OCI-LY3 (cell line): Measurements from ENCODE around the gene FAM110D.

ENCODE experiments used
- H2AFZ ChIP-seq: fragments of 200-600, 300-600 bp; shearing (Covaris generic); 2 replicates; pipeline ENCODE4 v1.6.0; 2014; ENCODE audit warnings: antibody characterized with exemption, low read depth, low read length
- H3K27ac ChIP-seq: fragments of 200-600, 300-600 bp; sonication (generic); 2 replicates; pipeline ENCODE4 v1.5.1; 2014; ENCODE audit warnings: mild to moderate bottlenecking, low read length, moderate library complexity, mixed read lengths
- H3K27me3 ChIP-seq: fragments of 200-600, 300-600 bp; sonication (generic); 2 replicates; pipeline ENCODE4 v1.6.1; 2014; ENCODE audit warnings: low read depth, low read length, mixed read lengths
- H3K36me3 ChIP-seq: fragments of 200-600, 300-600 bp; sonication (generic); replicated peaks from 2 replicates; pipeline ENCODE3; 2014; ENCODE audit warnings: low read depth, low read length, mixed read lengths
- H3K4me1 ChIP-seq: fragments of 300-600, 200-600 bp; sonication (generic); 2 replicates; pipeline ENCODE4 v1.6.1; 2014; ENCODE audit warnings: low read length, mixed read lengths
- H3K4me2 ChIP-seq: fragments of 200-600, 300-600 bp; sonication (generic); 2 replicates; pipeline ENCODE4 v1.6.1; 2014; ENCODE audit warnings: low read length, mixed read lengths
- H3K4me3 ChIP-seq: fragments of 300-600, 200-600 bp; sonication (generic); 2 replicates; pipeline ENCODE4 v1.5.1; 2014; ENCODE audit warnings: antibody characterized with exemption, mild to moderate bottlenecking, low read length, moderate library complexity
- H3K79me2 ChIP-seq: fragments of 300-600, 200-600 bp; shearing (Covaris generic); 2 replicates; pipeline ENCODE4 v1.6.1; 2014; ENCODE audit warnings: mild to moderate bottlenecking, low read length, mixed read lengths
- H3K9ac ChIP-seq: fragments of 300-600, 200-600 bp; shearing (Covaris generic); 2 replicates; pipeline ENCODE4 v1.6.0; 2014; ENCODE audit warnings: mild to moderate bottlenecking, low read length, moderate library complexity
- H3K9me3 ChIP-seq: fragments of 200-600, 300-600 bp; shearing (Covaris generic); 2 replicates; pipeline ENCODE4 v1.6.1; 2014; ENCODE audit warnings: low read length, mixed read lengths; ENCODE audit not compliant: insufficient read depth
- H4K20me1 ChIP-seq: fragments of 200-600, 300-600 bp; sonication (generic); 2 replicates; pipeline ENCODE4 v1.6.1; 2016; ENCODE audit warnings: low read length, mixed read lengths; ENCODE audit not compliant: insufficient read depth
- EZH2phosphoT487 ChIP-seq: fragments of 200-600 bp; shearing (Covaris generic); IDR thresholded peaks from 2 replicates; pipeline ENCODE4 v1.6.1; 2018; ENCODE audit warnings: antibody characterized with exemption, mixed run types, low read depth
- TF ChIP-seq, protein P1 (sequence below): fragments of 200-600, 300-600 bp; sonication (generic); IDR thresholded peaks from 2 replicates; pipeline ENCODE4 v1.5.1; 2014; ENCODE audit warnings: antibody characterized with exemption, low read length, low read depth

Gene FAM110D

GRCh38 chr1:26158908-26159742 is at the start of gene FAM110D:
Gene FAM110D, plus strand, starts transcription at chr1:26159079. Its CDS starts 2,213 bp downstream, at chr1:26161292.
- Histone ChIP-seq H3K36me3 (no peaks in the 10 kb centered on the region), H3K4me1 (no peaks in the 10 kb centered on the region), H3K79me2 (no peaks in the 10 kb centered on the region), H3K9ac (no peak within 1 kb of the TSS), H2AFZ (no peak within 1 kb of the TSS), H3K27ac (no peak within 1 kb of the TSS), H3K9me3 (no peaks in the 10 kb centered on the region), H3K4me2 (no peak within 1 kb of the TSS), H3K27me3 (no peaks in the 10 kb centered on the region), H4K20me1 (no peaks in the 10 kb centered on the region), H3K4me3 (no peak within 1 kb of the TSS)
- TF ChIP-seq, protein P1, sequence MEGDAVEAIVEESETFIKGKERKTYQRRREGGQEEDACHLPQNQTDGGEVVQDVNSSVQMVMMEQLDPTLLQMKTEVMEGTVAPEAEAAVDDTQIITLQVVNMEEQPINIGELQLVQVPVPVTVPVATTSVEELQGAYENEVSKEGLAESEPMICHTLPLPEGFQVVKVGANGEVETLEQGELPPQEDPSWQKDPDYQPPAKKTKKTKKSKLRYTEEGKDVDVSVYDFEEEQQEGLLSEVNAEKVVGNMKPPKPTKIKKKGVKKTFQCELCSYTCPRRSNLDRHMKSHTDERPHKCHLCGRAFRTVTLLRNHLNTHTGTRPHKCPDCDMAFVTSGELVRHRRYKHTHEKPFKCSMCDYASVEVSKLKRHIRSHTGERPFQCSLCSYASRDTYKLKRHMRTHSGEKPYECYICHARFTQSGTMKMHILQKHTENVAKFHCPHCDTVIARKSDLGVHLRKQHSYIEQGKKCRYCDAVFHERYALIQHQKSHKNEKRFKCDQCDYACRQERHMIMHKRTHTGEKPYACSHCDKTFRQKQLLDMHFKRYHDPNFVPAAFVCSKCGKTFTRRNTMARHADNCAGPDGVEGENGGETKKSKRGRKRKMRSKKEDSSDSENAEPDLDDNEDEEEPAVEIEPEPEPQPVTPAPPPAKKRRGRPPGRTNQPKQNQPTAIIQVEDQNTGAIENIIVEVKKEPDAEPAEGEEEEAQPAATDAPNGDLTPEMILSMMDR, result no peak
- no peak for TF ChIP-seq EZH2phosphoT487

DNA sequence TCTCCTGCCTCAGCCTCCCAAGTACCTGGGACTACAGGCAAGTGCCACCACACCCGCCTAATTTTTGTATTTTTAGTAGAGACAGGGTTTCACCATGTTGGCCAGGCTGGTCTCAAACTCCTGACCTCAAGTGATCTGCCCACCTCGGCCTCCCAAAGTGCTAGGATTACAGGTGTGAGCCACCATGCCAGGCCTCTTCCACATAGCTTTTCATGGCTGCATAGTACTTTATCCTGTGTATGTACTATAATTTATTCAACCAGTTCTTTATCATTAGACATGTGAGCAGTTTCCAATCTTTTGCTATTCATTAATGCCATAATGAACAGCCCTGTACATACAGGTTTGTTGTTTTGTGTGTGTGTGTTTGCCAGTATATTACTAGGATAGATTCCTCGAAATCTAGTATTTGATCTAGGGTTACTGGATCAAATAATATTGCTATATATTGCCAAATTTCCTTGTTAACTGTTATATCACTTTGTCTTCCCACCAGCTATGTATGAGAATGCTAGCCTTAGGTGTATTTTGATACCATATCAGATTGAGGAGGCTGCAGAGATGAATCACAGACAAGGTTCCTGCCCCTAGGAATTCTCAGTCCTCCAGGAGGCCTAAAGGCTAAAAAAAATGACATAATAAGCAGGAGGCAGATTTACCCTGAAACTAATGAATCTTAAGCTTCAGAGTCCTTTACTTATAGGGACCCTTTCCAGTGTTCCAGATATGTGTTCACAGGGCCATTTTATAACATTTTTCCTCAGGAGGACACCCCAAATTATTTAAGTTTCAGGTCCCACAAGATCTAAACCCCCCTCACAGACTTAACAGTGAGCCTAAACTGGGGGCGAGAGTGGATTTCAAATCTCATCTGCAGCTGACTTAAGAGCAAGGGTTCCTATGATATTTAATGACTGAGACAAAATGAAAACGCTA is 49.4 kb upstream of the FAM110D start:
- peak overlapping the region; percentile 85; the same call in 1 of the 2 replicates for H3K4me3 ChIP-seq
- H3K9me3 ChIP-seq, result no peaks in the 10 kb centered on the region
- no peak overlapping the region for H3K27ac ChIP-seq
- no peaks in the 10 kb centered on the region for H3K36me3 ChIP-seq
- peaks cover 11% of the 10 kb centered on the region for H3K4me1 ChIP-seq
- H3K79me2 ChIP-seq, result peaks cover 19% of the 10 kb centered on the region
- TF ChIP-seq, protein P1, result no peak
- TF ChIP-seq EZH2phosphoT487, result no peak
- H3K9ac ChIP-seq, result no peak overlapping the region
- H3K4me2 ChIP-seq, result peak overlapping the region; percentile 86
- H2AFZ ChIP-seq, result no peak overlapping the region
- no peaks in the 10 kb centered on the region for H3K27me3 ChIP-seq
- H4K20me1 ChIP-seq, result no peaks in the 10 kb centered on the region

DNA sequence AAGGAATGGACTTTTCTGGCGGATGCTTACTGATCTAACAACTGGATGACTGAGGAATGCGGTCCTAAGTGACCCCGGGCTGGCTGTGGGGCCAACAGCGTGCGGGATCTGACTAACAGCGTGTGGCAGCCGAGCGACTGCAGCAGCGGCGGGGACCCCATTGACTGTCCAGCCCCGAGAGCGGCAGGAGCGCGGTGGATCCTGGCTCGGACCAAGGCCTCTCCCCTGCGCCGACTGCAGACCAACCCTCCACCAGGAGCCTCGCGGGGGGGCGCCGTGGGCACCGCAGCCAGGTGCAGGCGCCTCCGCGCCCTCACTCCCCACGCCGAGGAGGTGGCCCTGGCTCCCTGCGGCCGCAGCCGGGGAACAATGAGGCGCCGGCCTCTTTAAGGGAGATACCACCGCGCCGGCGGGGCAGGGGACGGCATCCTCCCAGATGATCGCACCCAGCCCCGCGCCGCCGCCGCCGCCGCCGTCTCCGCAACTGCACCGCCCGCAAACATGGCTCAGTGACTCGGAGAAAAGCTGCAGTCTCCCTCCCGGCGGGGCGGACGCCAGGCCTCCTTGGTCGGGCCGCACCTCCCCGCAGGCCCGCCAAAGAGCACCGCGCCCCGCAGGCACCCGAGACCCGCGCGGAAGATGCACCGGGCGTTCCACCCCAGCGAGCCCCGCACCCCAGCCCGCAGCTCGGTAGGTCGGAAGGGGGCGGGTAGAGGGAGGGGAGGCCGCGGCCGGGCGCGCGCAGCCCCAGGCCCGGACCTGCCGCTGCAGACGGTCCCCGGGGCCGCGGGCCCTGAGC is 47.9 kb upstream of the FAM110D start:
- Histone ChIP-seq H4K20me1 (no peaks in the 10 kb centered on the region), H3K27me3 (no peaks in the 10 kb centered on the region), H2AFZ (peak overlapping the region; percentile 79; the same call in 1 of the 2 replicates), H3K4me2 (peak overlapping the region; percentile 86), H3K36me3 (no peaks in the 10 kb centered on the region), H3K9me3 (no peaks in the 10 kb centered on the region), H3K27ac (peak overlapping the region; percentile 56), H3K4me1 (peaks cover 11% of the 10 kb centered on the region), H3K79me2 (peaks cover 19% of the 10 kb centered on the region), H3K9ac (peak overlapping the region; percentile 88), H3K4me3 (peak overlapping the region; percentile 85)
- TF ChIP-seq EZH2phosphoT487, result no peak
- TF ChIP-seq, protein P1, result no peak
